ENCODE measurements around the gene LIG1. TPM values are rescaled to one million over a fixed set of nuclear protein-coding genes. Genes with fewer than 3 reads are reported as not detected.

The LIG1 gene
- total RNA-seq, 4 donors from 2014 or later = 6.1 to 21.9 (median 6.7) TPM

DNA sequence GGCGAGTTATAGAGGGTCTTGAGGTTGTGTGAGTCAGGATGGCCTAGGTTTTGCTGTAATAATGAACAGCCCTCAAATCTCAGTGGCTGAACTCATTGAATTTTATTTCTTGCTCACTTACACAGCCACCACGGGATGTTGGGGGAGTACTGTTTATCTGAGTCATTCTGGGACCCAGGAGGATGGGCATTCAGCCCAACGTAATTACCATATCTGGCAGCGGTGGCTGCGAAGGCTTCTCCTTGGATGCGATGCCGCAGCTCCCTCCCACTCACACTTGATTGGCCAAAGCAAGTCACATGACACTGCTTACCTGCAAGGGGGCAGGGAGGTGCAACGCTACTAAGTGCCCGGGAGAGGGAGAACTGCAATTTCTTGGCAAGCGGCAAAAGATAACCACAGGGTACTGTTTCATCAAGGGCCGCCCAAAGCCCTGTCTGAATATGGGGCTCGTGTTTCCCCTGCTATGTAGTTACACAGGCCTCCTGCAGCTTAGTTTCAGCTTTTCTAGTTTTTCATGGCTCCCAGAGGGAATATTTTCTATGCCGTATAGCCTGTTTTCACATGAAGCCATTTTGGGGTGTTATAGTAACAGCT, 20.2 kb upstream of the LIG1 start:
- H3K27me3 ChIP-seq = no peaks in the 10 kb centered on the region
- H3K36me3 ChIP-seq = peaks cover 0 to 69% (median 3%) of the 10 kb centered on the region in 3 donors
- H3K4me3 ChIP-seq = no peak overlapping the region
- WGBS, 2 donors = 60 to 74% methylated on average over 13 of the region's 13 CpGs
- TF ChIP-seq EP300 (IDR thresholded peaks at IDR 0.05) (no peak), POLR2A (IDR thresholded peaks at IDR 0.05) (no peak)
- TF ChIP-seq, protein P1, sequence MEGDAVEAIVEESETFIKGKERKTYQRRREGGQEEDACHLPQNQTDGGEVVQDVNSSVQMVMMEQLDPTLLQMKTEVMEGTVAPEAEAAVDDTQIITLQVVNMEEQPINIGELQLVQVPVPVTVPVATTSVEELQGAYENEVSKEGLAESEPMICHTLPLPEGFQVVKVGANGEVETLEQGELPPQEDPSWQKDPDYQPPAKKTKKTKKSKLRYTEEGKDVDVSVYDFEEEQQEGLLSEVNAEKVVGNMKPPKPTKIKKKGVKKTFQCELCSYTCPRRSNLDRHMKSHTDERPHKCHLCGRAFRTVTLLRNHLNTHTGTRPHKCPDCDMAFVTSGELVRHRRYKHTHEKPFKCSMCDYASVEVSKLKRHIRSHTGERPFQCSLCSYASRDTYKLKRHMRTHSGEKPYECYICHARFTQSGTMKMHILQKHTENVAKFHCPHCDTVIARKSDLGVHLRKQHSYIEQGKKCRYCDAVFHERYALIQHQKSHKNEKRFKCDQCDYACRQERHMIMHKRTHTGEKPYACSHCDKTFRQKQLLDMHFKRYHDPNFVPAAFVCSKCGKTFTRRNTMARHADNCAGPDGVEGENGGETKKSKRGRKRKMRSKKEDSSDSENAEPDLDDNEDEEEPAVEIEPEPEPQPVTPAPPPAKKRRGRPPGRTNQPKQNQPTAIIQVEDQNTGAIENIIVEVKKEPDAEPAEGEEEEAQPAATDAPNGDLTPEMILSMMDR (IDR thresholded peaks at IDR 0.05) = no peak
- no peaks in the 10 kb centered on the region for H3K9me3 ChIP-seq
- H3K4me1 ChIP-seq = no peaks in the 10 kb centered on the region
- DNase-seq (ENCODE audit: low spot score in 2 of 2) = no peak
- H3K27ac ChIP-seq = no peak overlapping the region

DNA sequence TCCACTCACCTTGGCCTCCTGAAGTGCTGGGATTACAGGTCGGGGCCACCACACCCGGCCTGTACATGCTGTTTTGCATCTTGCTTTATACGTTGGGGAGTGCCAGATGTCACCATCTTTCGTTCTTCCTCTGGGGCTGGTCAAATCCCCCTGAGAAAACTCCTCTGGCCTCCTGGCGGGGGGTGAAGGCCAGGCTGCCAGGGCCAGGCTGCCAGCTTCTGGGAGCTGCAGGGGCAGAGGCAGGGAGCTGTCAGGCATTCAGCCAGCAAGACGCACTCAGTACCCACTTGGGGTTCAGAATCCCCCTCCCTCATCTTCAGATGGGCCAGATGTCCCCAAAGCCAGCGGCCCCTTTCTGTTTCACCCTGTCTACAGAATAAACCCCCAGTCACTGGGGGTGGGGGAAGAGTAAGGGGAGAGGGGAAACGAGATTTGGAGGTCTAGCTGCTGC, 16.4 kb upstream of the LIG1 start:
- H3K4me3 ChIP-seq = no peak overlapping the region
- H3K4me1 ChIP-seq = no peaks in the 10 kb centered on the region
- no peaks in the 10 kb centered on the region for H3K27me3 ChIP-seq
- H3K9me3 ChIP-seq = peaks cover 0 to 11% (median under 1%) of the 10 kb centered on the region in 4 donors
- no peak for DNase-seq (ENCODE audit: low spot score in 2 of 2)
- TF ChIP-seq, protein P1 (IDR thresholded peaks at IDR 0.05) = no peak
- TF ChIP-seq EP300 (IDR thresholded peaks at IDR 0.05) = no peak
- TF ChIP-seq POLR2A (IDR thresholded peaks at IDR 0.05) = no peak
- 86 to 91% methylated on average over 7 to 8 of the region's 8 CpGs for WGBS, 2 donors
- H3K27ac ChIP-seq = no peak overlapping the region
- peaks cover 0 to 76% (median 3%) of the 10 kb centered on the region in 3 donors for H3K36me3 ChIP-seq

DNA sequence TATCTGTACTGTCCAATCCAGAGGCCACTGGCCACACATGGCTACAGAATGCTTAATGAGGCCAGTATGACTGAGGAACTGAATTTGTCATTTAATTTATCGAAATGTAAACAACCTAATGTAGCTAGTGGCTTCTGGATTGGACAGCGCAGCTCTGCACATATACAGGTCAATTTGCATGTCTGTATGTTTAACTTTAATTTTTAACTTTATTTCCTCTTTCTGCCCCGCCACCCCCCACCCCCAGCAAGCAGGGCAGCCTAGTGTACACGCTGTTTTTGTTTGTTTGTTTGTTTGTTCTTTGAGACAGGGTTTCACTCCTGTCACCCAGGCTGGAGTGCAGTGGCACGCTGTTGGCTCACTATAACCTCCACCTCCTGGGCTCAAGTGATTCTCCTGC, 15.9 kb upstream of the LIG1 start:
- Histone ChIP-seq H3K9me3 (peaks cover 0 to 16% (median 2%) of the 10 kb centered on the region in 4 donors), H3K27me3 (no peaks in the 10 kb centered on the region), H3K36me3 (peaks cover 0 to 76% (median 3%) of the 10 kb centered on the region in 3 donors), H3K4me3 (no peak overlapping the region), H3K4me1 (no peaks in the 10 kb centered on the region), H3K27ac (no peak overlapping the region)
- WGBS, 2 donors = 92 to 93% methylated on average over 5 of the region's 5 CpGs
- no peak for TF ChIP-seq POLR2A (IDR thresholded peaks at IDR 0.05)
- TF ChIP-seq, protein P1 (IDR thresholded peaks at IDR 0.05) = no peak
- no peak for TF ChIP-seq EP300 (IDR thresholded peaks at IDR 0.05)
- no peak for DNase-seq (ENCODE audit: low spot score in 2 of 2)

DNA sequence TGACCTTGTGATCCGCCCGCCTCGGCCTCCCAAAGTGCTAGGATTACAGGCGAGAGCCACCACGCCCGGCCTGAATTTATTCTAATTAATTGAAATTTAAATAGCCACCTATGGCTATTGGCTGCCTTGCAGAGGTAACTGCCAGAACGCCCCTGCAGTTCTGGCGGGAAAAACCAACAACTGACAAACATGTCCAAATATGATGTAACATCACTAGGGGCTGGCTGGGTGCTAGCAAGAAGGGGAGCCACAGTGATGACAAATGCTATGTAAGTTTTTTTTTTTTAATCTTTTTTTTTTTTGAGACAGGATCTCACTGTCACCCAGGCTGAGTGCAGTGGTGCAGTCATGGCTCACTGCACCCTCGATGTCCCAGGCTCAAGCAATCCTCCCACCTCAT, 13.2 kb upstream of the LIG1 start:
- Histone ChIP-seq H3K27ac (no peak overlapping the region), H3K4me1 (no peaks in the 10 kb centered on the region), H3K4me3 (no peak overlapping the region), H3K9me3 (peaks cover 0 to 22% (median 2%) of the 10 kb centered on the region in 4 donors), H3K36me3 (peaks cover 0 to 76% (median 0%) of the 10 kb centered on the region in 3 donors), H3K27me3 (no peaks in the 10 kb centered on the region)
- 95 to 97% methylated on average over 9 of the region's 9 CpGs for WGBS, 2 donors
- TF ChIP-seq EP300 (IDR thresholded peaks at IDR 0.05) = no peak
- TF ChIP-seq, protein P1 (IDR thresholded peaks at IDR 0.05) = no peak
- TF ChIP-seq POLR2A (IDR thresholded peaks at IDR 0.05) = no peak
- DNase-seq (ENCODE audit: low spot score in 2 of 2) = no peak

DNA sequence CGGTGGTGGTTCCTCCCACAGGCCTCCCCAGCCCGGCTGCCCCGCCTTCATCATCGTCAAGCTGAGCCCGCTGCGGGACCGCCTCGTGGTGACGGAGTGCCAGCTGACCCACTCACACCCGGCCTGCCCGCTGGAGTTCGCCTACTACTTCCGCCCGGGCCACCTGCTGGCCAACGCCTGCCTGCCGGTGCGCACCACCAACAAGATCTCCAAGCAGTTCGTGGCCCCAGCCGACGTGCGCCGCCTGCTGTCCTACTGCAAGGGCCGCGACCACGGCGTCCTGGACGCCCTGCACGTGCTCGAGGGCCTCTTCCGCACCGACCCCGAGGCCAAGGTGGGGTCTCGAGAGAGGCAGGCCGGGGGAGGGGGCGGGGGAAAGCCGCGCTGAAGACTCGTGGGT, 12.3 kb upstream of the LIG1 start:
- no peak for TF ChIP-seq POLR2A (IDR thresholded peaks at IDR 0.05)
- TF ChIP-seq, protein P1 (IDR thresholded peaks at IDR 0.05) = no peak
- no peak for TF ChIP-seq EP300 (IDR thresholded peaks at IDR 0.05)
- Histone ChIP-seq H3K4me3 (no peak overlapping the region), H3K4me1 (no peaks in the 10 kb centered on the region), H3K27me3 (no peaks in the 10 kb centered on the region), H3K27ac (no peak overlapping the region), H3K9me3 (peaks cover 0 to 22% (median 2%) of the 10 kb centered on the region in 4 donors), H3K36me3 (peaks cover 0 to 82% (median 0%) of the 10 kb centered on the region in 3 donors)
- WGBS, 2 donors = 95% methylated on average over 30 to 38 of the region's 38 CpGs
- DNase-seq (ENCODE audit: low spot score in 2 of 2) = no peak
